HG03175 (cell line): Measurements from ENCODE around the gene PDZRN3.

Source experiments
- ATAC-seq: cut with Tn5 transposase; IDR thresholded peaks from one replicate; pipeline ENCODE4 v1.9.1; 2021; ENCODE audit warnings: mild to moderate bottlenecking, moderate library complexity; ENCODE audit not compliant: unreplicated experiment

Gene PDZRN3

DNA sequence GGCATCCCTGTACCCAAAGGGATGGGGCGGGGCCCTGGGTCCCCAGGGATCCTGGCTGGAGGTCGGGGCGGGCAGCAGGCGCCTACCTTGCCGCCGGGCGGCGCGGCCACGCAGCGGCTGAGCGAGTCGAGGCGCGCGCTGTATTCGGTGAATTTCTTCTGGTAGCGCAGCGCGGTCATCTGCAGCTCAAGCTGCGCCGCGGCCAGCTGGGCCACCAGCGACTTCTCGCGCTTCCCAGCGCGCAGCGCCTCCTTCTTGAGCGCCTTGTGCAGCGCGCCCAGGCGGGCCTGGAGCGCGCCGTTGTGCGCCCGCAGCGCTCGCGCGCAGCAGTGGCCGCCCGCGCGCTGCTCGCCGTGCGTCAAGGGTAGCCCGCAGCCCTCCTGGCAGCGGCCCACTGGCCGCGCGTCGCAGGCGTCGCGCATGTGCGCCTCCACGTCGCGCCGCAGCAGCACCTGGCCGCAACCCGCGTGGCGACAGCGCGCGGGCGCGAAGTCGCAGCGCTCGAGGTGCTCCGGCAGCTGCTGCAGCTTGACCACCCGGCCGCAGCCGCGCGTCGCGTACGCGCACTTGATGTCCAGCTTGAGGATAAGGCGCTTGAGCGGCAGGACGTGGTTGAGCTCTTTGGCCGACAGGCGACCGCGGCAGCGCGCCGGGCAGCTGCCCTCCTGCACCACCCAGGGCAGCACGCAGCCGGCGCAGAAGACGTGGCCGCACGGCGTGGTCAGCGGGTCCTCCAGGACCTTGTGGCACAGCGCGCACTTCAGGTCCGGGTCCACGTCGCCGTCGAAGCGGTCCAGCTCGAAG is 522 bp downstream of the PDZRN3 start:
- no peak for ATAC-seq

DNA sequence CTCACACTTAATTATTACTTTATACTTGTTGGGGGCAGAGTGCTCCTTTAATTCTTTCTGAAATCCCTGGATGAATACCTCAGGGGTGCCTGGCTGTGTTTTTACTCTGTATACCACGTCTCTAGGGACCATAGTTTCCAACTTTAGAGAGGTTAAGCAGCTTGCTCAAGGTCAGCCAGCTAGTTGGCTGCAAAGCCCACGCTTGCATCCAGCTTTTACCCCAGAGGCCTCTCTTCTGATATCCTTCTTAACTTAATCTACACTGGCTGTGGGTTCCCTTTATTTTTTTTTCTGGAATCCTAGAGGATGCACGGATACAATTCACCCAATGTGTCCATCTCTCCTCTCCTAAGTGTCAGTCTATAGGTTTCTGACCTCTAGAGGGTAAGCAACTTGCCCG is 1.4 kb downstream of the PDZRN3 start:
- no peak for ATAC-seq

DNA sequence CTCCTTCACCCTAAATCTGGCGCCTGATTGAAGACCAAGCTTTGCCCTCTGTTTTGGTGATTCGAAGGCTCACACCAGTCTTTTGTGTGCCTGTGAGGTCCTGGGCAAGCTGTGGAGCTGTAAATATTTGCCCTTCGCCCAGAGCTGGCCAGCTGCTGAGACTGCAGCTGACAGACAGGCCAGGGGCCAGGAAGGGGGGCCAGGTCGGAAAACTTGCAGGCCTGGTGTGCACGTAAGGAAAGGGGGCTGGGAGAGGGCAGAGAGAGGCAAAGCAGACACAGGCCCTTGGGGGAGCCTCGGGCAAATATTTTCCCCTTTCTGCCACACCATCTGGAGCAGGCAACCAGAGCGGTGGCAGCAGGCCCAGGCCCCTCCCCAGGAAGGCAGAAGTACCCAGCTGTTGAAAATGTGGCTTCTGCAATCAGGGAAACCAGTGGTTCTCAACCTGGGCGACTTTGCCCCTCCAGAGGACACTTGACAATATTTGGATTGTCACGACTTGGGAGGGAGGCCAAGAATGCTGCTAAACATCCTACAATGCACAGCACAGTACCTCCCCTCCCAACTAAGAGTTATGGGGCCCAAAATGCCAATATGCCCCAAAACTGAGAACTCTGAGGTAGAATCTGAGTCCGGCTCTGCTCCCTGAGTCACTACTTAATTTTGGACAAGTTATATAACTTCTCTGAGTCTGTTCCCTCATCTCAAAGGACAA is 2.5 kb downstream of the PDZRN3 start:
- no peak for ATAC-seq

DNA sequence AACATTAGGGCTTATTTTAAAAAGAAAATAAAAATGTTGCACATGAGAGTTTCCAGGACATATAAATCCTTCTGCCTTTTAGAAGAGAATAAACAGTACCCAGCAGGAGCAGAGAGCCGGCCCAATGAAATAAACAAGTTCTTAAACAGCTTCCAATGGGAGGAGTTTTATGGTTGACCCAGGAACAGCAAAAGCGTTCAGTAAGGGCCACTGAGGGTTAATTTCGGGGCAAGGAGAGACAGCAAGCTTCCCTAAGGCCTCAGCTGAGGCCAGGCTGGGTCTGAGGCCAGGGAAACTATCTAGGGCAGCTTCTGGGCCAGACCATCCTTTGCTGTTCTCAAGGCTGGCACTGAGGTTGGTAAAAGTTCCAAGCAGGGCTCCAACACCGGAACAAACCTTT is 3.4 kb downstream of the PDZRN3 start:
- ATAC-seq = no peak

GRCh38 chr3:73618461-73618860 is 6.3 kb downstream of the PDZRN3 start:
- ATAC-seq = no peak

GRCh38 chr3:73616056-73616455 is 8.7 kb downstream of the PDZRN3 start:
- ATAC-seq = no peak

DNA sequence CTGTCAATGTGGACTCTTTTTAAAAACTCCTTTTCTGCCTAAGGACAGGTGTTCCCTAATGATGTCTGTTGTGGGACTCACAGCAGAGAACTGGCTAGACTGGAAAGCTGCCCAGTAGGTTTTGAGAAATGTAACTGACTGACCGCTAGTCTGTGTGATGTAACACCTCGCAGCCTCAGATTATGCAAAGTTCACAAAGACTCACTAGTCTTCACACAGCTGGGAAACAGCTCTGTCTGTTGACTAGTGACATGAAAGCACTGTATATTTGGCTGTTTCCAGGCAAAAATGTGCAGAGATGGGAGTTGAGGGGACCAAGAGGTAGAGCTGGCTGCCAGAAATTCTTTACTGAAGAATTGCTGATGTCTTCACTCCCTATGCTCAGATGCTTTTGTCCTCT is 10.3 kb downstream of the PDZRN3 start:
- ATAC-seq = no peak

DNA sequence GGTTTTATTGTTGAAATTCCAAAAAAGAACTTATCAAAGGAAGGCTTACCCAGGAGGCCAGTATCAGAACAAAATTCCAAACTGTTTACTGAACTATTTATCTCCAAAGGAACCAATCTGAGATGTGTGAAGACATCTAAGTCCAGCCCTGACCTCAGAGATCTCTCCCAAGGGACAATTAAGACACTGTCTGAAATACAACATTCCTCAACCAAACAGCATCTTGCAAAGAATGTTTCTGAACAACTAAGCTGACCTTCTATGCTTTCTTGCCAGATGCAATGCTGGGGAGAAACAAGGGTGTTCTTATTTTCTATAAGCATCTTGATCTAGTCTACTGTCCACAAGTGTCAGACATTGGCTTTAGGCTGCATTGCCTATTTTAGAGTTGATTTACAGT is 13.6 kb downstream of the PDZRN3 start:
- no peak for ATAC-seq

DNA sequence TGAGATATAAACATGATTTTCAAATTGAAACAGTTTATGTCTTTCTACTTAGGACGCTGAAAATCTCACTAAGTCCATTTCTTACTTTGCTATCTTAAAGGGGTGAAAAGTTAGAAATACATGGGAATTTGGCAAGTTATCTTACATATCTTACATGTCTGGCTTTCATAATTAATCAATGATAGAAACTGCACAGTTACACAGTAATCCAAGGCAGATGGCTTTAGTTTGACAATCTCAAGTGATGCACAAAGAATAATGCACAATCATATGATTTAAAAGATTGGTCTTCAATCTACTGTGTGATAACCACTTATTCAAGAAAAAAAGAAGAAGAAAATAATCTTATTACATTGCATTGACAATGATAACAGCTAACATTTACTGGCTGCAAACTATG is 14.2 kb downstream of the PDZRN3 start:
- ATAC-seq = no peak

DNA sequence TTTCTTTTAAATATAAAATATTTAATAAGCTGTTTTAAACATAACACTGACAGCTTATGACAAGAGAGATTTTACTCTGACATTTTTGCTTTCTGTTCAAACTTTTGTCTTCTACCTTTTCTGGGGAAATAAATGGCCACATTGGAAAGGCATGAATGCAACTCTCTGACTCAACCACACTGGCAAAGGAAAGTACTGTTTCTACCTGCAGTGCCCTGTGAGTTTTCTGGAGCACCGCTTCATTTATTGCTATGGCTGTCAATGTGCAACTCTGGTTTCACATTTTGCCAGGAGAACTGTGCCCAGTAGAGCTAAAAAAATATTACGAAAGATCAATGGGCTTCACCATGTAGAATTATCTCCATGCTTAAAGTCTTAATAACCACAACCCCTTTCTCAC is 15.1 kb downstream of the PDZRN3 start:
- ATAC-seq = no peak

- ATAC-seq = no peak
These were observed 15.5 kb downstream of the PDZRN3 start for GRCh38 chr3:73609315-73609641.

- ATAC-seq = no peak
These were observed 16.1 kb downstream of the PDZRN3 start for GRCh38 chr3:73608456-73609314.

DNA sequence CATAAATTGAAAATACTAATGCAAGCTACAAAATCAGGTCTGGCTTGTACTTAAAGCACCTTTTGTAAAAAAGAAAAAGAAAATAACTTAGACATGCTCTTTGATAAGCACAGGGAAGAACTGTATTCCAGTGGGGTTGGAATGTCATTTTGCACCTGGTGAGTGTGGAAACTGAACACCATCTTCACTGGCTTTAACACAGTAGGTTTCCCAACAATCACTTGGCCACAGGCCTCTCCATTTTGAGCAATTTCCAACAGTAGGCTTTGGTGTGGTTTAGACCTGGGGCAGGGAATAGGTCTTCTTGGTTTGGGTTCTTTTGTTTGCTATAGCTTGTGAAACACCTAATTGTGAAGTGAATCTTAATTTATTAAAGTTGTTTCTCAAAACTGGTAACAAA is 18.9 kb downstream of the PDZRN3 start:
- ATAC-seq = no peak

GRCh38 chr3:73605412-73605811 is 19.3 kb downstream of the PDZRN3 start:
- ATAC-seq = no peak

DNA sequence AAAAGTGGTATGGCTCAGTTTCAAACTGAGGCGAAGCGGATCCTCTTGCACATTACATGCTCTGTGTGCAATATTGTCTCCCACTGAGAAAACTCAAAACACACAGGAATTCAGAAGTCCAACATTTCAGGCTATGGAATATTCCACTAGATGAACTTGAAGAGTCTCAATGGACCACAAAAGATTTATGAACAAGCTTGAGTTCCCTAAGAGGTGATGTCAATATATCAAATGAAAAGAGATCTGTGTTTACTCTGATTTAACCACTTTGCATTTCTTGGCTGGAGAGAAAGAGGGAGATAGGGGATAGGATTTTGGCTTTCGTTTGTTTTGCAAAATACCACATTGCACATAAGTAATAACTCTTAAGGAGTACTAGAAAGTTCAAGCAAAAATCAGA is 20.3 kb downstream of the PDZRN3 start:
- ATAC-seq = no peak

GRCh38 chr3:73603762-73604171 is 21.0 kb downstream of the PDZRN3 start:
- no peak for ATAC-seq

GRCh38 chr3:73602170-73602569 is 22.6 kb downstream of the PDZRN3 start:
- ATAC-seq = no peak

DNA sequence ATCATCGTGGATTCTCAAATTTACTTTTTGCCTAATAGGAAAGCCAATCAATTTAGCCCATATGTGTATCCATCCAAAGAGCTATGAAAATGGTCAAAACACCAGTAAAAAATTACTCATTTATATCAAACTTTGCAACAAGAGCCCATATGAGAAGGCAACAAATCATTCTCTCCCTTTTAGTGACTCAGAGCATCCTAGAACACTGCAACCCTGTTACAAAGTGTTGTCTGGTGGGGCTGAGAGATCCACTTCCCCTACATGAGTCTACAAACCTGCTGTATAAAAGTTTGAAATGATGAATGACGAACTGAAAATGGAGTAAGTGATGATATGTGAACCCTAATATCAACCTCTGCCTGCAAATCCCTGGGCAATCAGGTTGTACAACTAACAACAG is 23.3 kb downstream of the PDZRN3 start:
- no peak for ATAC-seq

GRCh38 chr3:73601011-73601410 is 23.7 kb downstream of the PDZRN3 start:
- no peak for ATAC-seq

DNA sequence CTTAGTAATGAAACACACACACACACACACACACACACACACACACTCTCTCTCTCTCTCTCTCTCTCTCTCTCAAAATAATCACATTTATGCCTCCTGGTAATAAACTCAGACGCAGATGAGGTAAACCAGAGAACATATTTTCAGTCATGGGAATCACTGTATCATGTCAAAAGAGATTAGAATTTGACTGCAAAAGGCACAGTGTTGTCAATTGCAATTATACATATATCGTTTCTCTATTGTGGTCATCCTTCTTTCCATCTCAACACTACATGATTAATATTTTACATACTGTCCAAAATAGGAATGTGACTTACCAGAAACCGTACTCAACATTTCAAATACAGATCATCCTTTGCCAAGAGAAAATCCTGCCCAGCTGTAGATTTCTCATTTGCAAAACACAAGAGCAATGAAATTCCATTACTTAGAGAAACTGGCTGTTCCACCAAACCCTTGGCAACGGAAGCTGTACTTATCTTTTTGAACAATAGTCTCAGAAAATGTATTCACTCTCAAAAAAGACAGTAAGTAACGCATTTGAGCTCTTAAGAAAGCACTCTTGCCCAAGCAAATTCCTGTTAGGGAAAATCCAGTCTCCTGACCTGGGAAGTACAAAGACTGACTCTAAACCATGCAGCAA is 24.3 kb downstream of the PDZRN3 start:
- ATAC-seq = no peak

DNA sequence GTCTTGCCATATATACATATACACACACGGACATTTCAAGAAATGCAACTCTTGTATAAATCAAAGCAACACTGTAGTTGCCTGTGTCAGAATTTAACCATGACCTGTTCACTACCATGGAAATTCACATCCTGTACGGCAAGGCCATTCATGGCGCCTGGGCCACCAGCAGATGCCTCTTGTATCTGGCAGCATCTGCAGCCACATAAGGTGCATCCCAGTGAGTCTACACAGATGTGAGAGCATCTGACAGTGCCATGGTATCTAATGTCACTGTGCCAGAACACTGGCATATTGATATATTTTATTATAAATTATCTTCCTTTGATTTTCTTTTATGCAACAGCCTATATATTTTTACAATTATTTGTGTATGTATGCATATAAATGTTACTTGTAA is 25.1 kb downstream of the PDZRN3 start:
- no peak for ATAC-seq
